Fibroblast of skin of right quadriceps (primary cell): ENCODE data around the gene RGS19.
"Not testable (repeated sequence)": the region's sequence is repeated elsewhere in the genome, so short reads cannot be mapped to it uniquely, and the experiment has no call there.

Experiments used
- DNase-seq: peaks from one replicate; pipeline ENCODE4 v3.0.0-alpha.2; 2013

The RGS19 gene, protein sequence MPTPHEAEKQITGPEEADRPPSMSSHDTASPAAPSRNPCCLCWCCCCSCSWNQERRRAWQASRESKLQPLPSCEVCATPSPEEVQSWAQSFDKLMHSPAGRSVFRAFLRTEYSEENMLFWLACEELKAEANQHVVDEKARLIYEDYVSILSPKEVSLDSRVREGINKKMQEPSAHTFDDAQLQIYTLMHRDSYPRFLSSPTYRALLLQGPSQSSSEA

DNA sequence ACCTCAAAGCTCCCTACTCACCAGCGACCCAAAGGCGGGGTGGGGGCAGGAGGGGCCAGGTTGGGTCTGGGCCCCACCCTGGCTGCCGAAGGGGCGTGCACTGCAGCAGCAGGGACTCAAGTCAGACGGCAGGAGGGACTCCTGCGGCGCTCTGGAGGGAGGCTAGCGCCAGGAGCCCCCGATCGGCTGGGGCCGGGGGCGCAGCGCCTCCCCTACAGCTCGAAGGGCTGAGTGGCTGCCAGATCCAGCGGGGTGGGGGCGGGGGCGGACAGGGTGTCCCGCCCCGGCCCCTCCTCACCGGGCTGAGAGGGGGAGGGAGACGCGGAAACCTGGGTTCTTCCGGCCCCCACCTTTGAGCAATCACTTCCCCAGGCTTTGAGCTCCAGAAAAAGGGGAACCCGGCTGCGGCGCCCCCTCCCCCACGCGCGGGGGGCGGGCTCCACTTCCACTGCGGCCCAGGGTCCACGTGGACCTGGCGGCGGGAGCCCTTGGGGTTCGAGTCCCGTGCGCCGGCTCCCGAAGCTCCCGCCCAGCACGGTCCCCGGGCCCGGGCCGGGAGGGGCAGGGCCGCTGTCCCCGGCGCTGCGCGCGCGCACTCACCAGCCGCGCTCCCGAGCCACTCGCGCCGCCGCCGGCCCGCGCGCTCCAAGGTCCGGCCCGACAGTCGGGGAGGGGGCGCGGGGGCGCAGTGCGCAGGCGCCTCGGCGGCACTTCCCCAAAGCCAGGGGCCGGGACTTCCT is at the start of gene RGS19:
Gene RGS19, minus strand, starts transcription at position 246 of the 740 bp plus-strand sequence. CDS start 2,632 bp downstream, outside the sequence.
- peak; percentile 60 for DNase-seq

DNA sequence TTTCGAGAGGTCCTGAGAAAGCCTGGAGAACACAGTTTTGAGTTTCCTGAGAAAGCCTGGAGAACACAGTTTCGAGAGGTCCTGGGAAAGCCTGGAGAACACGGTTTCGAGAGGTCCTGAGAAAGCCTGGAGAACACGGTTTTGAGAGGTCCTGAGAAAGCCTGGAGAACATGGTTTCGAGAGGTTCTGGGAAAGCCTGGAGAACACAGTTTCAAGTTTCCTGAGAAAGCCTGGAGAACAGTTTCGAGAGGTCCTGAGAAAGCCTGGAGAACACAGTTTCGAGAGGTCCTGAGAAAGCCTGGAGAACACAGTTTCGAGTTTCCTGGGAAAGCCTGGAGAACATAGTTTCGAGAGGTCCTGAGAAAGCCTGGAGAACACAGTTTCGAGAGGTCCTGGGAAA is 44.2 kb upstream of the RGS19 start:
- not testable (repeated sequence) for DNase-seq

DNA sequence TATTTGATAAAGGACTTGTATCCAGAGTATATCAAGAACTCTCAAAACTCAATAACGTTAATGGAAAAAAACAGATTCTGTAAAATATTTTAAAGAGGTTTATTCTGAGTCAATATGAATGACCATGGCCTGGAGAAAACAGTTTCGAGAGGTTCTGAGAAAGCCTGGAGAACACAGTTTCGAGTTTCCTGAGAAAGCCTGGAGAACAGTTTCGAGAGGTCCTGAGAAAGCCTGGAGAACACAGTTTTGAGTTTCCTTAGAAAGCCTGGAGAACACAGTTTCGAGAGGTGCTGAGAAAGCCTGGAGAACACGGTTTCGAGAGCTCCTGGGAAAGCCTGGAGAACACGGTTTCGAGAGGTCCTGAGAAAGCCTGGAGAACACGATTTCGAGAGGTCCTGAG is 43.6 kb upstream of the RGS19 start:
- not testable (repeated sequence) for DNase-seq

DNA sequence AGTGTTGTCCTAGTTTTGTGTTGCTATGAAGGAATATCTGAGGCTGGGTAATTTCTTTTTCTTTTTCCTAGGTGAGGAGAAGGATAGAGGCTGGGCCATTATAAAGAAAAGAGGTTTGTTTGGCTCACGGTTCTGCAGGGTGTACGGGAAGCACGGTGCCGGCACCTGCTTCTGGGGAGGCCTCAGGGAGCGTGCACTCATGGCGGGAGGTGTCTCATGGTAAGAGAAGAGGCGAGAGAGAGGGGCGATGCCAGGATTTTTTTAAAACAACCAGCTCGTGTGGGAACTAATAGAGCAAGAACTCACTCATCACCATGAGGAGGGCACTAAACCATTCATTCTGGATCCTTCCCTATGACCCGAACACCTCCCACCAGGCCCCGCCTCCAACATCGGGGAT is 42.3 kb upstream of the RGS19 start:
- DNase-seq = no peak

DNA sequence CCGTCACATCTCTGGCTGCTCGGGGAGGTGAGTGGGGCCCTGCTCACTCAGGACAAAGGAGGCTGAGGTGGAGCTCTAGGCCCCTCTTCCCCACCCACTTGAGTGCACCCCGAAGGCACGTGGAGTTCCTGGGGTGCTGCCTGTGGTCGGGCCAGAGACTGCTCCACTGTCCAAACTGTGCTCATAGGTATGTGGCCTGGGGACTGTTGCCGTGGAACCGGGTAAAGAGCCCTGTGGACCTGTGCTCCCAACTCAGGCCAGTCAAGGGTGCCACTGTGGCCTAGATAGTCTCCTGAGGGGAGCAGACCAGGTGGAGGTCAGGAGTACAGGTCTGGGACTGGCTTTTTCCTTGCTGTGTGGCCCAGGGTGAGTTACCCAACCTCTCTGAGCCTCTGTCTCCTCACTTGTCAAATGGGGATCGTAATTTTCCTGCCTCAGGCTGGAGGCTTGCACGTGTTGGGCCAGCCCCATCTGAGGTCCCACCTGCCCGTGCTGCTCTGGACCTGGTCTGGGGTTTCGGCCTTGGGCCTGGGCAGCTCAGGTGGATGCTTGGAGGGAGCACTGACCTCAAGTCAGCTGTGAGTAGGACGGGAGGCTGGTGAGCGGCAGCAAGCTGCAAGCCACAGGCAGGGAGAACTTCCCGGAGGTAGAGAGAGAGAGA is 40.5 kb upstream of the RGS19 start:
- DNase-seq = no peak

DNA sequence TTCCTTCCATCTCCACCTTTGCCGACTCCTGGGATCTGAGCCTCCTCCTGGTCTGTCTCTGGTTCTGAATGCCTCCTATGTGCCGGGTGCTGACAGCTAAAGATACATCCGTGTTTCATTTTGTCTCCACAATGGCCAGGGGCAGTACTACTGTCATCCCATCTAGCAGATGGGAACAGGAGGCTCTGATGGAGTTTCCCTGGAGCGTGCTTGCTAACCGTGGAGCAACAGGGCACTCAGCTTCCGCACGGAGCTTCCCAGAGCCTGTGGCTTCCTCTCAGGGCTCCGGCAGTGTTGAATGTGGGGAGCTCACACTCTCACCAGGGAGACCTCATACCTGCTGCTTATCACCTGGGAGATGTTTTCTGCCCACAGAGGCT is 40.0 kb upstream of the RGS19 start:
- DNase-seq = no peak

DNA sequence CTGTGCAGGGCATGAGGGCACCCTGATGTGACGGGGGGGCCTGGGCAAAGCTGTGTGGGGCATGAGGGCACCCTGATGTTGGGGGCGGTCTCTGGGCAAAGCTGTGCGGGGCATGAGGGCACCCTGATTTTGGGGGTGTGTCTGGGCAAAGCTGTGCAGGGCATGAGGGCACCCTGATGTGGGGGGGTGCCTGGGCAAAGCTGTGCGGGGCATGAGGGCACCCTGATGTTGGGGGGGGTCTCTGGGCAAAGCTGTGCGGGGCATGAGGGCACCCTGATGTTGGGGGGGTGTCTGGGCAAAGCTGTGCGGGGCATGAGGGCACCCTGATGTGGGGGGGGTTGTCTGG is 38.1 kb upstream of the RGS19 start:
- not testable (repeated sequence) for DNase-seq

DNA sequence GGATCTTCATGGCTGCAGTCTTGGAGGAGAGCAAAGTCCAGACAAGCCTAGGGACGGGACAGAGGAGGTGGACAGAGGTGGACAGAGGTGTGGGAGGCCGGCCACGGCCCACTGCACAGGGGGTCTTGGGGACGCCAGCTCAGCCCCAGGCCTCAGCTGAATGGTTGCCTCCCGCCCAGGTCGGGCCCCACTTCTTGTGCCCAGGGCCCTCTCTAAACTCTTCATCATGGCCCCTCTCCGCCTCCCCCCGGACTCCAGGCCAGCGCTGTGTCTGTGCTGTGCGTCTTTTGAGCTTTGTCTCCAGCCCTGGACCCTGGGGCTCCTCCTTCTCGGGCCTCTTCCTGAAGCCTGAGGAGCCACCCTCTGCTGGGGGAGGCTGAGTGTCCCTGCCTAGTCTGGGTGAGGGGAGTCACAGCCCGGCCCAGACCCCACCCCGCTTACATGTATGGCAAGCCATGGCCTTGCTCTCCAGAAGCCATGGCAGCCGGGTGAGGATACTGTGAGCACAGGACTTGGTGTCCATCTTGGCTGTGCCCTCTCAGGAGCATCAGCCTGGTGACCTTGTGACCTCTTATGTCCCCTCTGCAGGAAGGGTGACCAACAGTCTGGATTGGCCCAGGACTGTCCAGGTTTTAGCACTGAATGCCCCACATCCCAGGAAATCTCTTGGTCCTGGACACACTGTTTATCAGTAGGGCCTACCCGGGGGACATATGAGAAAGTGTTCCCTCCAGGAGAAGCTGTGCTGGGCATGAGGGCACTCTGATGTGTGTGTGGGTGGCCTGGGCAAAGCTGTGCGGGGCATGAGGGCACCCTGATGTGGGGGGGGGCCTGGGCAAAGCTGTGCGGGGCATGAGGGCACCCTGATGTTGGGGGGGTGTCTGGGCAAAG is 37.5 kb upstream of the RGS19 start:
- DNase-seq = no peak

DNA sequence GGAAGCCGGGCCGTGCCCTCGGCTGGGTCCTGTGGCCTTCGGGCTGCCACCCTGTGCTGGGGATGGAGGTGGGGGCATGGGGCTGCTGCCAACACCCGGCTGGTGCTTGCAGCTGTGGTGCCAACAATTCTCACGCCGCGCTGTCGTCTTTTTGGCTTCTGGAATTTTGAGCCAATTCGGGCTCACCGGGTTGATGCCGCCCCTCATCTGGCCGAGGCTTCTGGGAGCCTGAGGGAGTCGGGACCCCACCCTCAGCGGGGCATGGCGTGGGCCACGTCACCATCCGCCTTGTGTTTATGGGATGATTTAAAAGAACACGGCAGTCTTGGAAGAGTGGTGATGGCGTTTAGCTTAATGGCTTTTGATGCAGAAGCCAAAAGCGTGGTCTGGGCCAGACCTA is 36.7 kb upstream of the RGS19 start:
- DNase-seq = no peak

DNA sequence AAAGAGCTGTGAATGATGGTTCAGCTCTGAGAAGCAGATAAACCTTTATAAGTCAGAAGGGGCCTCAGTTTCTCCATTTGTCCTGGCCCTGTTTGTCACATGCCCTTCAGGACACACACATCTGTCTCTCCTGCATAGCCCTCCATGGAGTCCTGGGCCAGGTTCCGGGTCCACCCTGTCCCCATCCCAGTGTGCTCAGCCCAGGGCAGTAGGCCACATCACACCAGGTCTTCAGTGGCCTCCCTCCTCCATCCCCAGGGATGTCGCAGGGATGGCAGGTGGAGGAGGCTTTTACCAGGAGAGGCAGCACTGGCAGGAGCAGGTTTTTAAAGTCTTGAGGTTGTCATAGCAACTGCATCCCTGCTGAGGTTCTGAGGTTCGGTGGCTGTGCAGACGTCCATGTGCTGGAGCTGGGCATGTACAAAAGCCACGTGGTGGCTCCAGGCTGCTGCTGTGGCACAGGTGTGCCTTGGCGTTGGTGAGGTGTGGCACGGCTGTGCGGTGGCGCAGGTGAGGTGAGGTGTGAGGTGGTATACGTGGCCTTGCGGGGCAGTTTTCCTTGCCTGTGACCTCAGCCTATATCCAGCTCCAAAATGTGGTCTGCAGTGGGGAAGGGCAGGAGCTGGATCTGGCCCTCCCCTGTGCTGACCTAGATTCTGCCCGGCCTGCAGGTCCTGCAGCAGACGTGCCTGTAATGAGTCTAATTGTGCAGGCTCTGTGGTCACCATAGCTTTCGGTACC is 36.0 kb upstream of the RGS19 start:
- DNase-seq = no peak

DNA sequence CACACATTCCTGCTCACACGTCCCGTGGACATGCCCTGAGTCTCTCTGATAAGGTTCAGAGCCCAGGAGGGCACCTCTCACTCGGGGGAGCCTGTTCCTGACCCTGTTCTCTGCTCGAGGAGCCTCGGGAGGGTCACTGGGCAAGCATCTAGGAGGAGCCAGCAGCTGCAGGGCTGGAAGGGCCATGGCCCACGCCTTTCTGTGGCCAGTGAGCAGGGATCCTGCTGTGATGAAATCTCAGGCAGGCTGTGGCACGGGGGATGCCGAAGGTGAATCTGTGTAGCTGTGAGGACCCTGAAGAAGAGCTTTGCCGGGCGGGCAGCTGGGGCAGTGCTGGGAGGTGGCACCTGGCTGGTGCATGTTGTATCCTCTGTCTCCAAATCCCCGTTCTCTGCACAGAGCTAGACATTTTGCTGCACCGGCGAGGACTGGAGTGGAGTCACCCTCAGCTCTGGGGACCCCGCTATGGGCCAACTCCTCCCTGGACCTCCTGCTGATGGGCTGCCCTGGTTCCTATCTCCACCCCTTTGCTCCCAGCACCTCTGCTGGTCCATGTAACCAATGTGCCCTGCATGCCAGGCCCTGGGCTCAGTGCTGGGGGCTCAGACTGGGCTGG is 35.1 kb upstream of the RGS19 start:
- DNase-seq = no peak

DNA sequence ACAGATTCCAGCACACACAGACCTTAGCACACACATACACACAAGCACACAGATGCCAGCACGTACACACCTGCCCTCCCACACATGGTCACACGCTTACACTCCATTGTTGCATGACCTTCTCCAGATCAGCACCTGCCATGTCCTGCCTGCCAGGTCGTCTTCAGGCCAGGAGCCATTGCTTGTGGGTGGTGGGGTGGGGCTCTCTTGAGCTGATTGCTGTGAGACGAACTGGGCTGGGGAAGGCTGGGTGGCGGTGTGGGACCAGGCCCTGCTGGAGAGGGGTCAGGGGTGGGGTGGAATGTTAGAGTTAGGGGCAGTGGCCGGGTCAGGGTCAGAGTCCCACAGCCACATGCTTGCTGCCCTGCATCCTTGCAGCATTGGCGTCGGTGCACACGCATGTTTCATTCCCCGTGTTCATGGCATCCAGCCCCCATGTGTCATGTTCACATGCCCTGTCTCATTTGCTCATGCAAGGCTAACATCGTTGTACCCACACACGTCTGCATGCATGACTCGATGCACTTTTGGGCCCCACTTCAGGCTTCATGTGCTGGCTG is 34.6 kb upstream of the RGS19 start:
- DNase-seq = no peak

DNA sequence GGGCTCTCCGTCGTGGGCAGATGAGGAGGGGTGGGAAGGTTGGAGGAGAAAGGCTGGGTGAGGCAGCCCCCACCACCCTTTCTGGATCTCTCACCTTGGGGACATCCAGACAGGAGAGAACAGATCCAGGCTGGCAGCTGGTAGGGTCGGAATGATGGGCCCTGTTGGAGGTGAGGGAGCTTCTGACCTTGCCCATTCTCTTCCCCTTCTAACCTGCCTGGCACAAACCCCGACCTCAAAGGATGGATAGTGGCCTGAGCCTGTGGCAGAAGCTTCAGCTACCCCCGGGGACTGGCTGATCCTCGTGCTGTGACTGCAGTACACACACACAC is 34.1 kb upstream of the RGS19 start:
- DNase-seq = no peak

DNA sequence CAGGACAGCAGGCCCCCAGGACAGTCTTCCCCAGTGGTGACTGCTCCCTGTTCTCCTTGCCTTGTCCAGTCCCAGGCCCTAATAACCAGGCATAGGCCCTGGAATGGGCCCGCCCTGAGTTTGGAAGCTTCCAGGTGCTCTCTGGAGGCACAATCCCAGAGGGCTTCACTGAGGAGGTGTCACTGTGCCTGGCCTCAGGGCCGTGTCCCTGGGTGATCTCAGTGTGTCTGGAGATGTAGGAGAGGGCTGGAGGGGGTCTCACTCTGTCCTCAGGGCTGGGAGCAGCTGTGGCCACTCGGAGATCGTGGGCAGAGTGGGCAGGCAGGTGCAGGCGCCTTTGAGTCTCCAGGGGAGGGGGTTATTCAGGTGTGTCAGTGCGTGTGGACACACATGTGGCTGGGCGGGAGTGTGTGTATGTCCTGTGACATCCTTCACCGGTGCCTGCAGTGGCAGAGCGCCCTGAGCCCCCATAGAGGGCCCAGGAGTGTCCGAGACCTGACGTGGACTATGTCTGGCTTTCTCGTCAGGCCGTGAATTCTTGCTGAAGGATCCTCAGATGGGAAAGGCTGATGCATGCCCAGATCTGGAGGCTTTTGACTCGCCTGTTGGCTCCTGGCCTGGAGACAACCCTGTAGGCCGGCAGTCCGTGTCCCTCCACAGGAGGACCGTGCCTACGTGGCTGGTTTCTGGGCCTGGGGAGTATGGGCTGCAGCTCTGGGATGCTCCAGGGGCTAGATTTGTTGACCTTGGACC is 33.5 kb upstream of the RGS19 start:
- no peak for DNase-seq

DNA sequence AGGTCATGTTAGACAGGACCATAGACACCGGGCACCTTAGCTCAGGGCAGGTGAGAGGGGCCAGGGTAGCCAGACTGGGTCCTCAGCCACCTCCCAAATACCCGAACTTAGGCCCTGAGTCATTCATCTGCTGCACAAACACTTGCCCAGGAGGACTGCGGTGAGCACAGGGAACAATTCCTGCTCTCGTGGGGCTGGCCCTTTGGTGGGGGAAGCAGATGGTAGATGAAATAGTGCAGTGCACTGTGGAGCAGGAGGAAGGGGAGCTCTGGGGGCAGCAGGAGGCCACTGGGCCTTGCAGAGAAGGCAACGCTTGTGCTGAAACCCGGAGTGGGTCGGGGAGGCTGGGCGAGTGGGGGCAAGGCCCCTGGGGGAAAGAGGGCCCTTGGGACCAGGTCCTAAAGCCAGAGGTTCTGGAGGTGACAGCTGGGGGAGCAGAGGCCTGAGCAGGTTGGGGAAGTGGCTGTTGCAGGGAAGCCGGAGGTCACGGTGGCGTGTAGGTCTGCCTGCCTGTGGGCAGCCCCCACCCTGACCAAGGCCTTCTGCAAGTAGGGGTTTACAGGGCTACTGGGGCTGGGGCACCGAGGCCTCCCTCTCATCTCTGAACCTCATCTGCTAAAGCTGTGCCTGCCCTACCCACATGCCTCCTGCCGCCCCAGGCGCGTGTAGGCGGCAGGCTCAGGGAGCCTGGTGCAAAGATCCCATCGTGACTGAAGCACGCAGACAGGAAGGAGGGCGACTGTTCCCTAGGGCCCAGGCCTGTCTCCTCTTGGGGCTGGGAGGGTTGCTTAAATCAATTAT is 32.7 kb upstream of the RGS19 start:
- no peak for DNase-seq

DNA sequence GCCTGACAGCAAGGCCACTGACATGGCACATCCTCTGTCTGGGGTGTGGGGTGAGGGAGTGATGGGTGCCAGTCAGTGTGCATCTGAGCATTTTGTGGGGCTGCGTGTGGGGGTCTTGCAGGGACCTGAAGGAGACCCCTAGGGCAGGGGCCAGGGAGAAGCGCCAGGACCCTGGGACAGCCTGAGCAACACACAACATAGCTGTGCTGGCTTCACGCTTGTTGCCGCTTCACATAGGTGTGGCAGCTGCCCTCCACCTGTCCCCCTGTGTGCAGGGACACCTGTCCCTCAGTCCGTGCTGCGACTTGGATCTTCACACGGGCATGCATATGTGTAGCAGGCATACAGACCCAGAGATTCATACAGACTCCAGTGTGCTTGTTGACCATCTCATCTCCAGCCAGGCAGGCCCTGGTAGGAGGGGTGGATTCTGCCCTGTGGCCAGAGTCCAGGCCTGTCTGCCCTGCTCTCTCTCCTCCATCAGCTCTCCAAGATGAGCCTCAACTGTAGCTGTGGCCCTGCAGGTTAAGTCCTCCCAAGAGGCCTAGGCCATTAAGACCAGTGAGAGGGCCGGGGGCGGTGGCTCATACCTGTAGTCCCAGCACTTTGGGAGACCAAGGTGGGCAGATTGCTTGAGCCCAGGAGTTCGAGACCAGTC is 31.2 kb upstream of the RGS19 start:
- no peak for DNase-seq

DNA sequence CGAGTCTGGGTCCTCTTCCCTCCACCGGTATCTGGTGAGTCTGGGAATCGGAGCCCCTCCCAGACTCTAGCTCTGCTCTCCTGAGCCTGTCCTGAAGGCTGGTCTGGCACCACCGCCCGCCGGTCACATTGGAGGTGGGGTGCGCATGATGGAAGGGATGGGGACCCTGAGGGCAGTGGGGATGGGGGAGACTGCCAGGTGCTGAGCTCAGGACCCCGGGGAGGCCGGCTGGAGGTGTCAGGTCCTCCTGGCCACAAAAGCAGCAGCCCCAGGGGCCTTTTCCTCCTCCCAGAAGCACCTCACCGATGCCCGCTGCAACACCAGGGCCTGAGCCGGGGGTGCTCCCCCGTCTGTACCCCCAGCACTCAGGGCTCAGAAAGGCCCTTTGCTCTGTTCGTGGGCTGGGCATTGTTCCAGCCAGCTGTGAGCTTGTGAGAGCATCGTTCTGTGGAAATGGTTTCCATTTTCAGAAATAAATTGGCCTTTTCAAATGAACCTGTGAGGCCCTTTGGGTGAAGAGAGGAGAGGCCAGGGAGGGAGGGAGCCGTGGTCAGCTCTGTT is 30.6 kb upstream of the RGS19 start:
- no peak for DNase-seq

DNA sequence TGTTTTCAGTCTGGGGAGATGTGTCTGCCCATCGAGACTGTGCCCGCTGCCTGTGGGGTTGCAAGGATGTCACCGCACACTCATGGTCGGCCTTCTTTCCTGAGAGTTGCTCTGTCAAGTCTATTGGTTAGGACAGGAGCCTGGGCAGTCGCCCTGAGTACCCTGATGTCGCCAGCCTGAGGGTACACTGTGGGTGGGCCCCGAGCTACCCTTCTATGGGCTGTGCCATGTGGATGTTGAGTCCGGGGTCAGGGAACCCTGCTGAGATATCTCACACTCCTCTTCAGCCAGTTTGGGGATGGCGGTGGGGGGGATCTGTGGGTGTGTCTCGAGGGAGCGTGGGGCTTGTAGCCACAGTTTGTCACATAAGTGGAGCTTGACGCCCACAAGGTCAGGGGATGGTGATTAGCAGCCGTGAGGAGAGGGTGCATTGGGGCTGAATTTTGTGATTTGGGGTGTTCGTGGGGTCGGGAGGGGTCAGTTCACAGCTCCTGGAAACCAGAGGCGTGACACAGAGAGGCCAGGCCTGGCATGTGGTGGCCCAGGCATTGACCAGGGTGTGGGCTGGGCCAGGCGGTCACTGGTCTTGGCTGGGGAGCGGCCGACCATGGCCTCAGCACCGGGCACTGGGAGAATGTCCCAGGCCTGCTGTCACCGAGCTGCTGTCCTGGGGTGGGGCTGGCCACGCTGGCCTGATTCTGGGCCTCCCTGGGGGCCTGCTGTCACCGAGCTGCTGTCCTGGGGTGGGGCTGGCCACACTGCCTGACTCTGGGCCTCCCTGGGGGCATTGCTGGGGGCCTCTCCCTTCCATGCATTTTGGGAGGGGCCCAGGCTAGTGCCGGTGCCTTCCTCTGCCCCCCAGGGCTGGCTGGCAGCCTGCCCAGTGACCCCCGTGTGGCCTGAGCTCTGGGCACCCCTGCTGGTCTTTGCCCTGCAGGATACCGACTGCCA is 29.7 kb upstream of the RGS19 start:
- no peak for DNase-seq
